ENCODE results near the gene FBLN2. TPM values are rescaled to one million over a fixed set of nuclear protein-coding genes. Genes with fewer than 3 reads are reported as not detected.
"Not testable (repeated sequence)": the region's sequence is repeated elsewhere in the genome, so short reads cannot be mapped to it uniquely, and the experiment has no call there.

Gene FBLN2
- 10 to 100 TPM; 25.3 to 93.8 (median 47.6) TPM for total RNA-seq

DNA sequence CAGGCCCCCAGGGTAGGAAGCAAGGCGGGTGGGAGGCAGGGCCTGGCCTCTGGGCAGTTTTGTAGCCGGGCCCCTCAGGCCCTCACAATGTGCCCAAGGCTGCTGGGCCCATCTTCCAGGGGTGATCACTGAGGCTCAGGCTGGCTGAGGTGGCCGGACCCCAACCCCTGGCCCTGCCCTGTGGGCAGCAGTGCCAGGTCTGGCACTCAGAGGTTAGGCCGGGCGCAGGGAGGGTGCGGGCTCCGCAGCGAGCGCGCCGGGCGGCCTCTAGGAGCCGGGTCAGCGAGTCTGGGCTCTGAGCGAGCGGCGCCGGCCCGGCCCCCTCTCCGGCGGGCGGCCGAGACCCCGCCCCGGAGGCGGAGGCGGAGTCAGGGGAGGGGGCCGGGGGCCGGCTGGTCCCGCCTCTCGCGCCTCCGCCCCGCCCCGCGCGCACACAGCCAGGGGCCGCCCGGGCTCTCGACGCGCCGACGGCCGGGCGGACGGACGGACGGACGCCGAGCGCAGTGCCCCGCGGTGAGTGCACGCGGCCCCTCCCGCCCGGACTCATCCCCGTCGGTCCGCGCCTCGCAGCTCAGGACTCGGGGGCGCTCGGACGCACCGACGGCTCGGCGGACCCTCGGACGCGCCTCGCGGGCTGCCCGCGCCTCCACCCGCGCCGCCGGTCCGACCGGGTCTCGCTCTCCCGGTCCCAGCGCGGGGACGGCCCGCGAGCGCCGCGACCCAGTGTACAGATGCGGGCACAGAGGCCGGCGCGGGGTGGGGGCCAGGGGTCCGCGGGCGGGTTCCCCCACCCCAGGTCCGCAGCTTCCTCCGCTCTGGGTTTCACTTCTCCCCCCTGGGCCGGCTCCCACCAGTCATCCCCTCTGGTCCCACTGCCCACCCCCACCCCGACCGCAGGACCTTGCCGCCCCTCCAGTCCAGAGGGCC, at the start of gene FBLN2:
FBLN2 (plus strand) TSS at position 430 of the 927 bp plus-strand sequence. CDS start 21,231 bp downstream, outside the sequence.
- Histone ChIP-seq H3K4me3 (peak within 1 kb of the TSS; percentile 63), H3K27me3 (peaks cover 7% of the 10 kb centered on the region), H3K36me3 (no peaks in the 10 kb centered on the region), H3K4me1 (peaks cover 69% of the 10 kb centered on the region), H3K27ac (peak within 1 kb of the TSS; percentile 89), H3K9me3 (no peaks in the 10 kb centered on the region)
- DNase-seq (ENCODE audit: low spot score in 2 of 2) = no peak
- WGBS = 24% methylated on average over 17 of the region's 107 CpGs
- TF ChIP-seq POLR2A (IDR thresholded peaks at IDR 0.05) (peak in 1 of 2 donors; percentile 66), EP300 (IDR thresholded peaks at IDR 0.05) (no peak)

DNA sequence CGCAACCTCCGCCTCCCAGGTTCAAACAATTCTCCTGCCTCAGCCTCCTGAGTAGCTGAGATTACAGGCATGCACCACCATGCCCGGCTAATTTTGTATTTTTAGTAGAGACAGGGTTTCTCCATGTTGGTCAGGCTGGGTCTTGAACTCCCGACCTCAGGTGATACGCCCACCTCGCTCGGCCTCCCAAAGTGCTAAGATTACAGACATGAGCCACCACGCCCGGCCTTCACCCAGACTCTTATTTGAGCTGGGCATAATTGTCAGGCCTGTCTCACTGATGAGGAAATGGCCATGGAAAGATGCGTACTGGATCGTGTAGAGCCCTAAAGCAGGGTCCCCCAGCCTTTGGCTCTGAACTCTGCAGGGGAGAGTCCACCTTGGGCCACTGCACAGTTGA, 49.7 kb upstream of the FBLN2 start:
- DNase-seq (ENCODE audit: low spot score in 2 of 2); H3K27me3 ChIP-seq; H3K27ac ChIP-seq; H3K4me3 ChIP-seq; H3K9me3 ChIP-seq: not testable (repeated sequence)
- H3K36me3 ChIP-seq = peaks cover 14% of the 10 kb centered on the region
- peaks cover 21% of the 10 kb centered on the region for H3K4me1 ChIP-seq
- WGBS = 95% methylated on average over 10 of the region's 11 CpGs

DNA sequence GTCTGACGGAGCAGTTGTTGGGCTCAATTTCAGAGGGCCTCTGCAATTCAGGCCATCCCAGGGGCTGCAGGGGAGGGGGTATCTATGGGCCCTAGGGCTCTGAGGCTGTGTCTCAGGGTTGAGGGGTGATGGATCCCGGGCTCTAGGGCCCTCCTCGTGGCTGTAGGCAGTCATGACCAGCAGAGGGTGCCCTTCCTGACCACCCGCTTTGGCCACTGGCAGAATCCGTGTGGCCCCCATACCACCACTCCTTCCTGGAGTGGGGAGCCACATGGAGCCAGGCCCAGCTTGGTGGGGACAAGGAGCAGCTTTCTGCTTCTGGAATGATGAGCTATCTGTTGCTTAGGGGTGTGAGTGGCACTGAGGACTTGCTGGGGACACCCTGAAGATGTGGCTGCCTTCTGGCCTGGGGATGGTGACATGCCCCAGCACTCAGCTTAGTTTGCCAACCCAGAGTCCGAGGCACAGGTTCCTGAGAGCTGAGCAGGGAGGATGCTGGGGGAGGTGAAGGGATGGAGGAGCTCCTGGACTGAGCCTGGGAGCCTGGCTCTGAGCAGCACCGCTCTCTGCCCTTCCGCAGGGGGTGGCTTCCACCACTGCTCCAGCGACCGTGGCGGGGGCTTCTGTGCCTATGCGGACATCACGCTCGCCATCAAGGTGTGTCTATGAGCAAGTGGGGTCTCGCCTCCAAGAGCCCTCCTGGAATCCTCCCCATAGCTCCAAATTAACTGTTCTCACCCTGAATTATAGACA, 48.6 kb upstream of the FBLN2 start:
- peak in 1 of 2 donors; percentile 49 for DNase-seq (ENCODE audit: low spot score in 2 of 2)
- no peaks in the 10 kb centered on the region for H3K9me3 ChIP-seq
- H3K27me3 ChIP-seq = no peaks in the 10 kb centered on the region
- H3K36me3 ChIP-seq = peaks cover 14% of the 10 kb centered on the region
- WGBS = 94% methylated on average over 9 of the region's 15 CpGs
- H3K27ac ChIP-seq = no peak overlapping the region
- no peak overlapping the region for H3K4me3 ChIP-seq
- peaks cover 17% of the 10 kb centered on the region for H3K4me1 ChIP-seq
- TF ChIP-seq POLR2AphosphoS5 (IDR thresholded peaks at IDR 0.05) = no peak
- TF ChIP-seq EP300 (IDR thresholded peaks at IDR 0.05) = no peak
- TF ChIP-seq, protein P1, sequence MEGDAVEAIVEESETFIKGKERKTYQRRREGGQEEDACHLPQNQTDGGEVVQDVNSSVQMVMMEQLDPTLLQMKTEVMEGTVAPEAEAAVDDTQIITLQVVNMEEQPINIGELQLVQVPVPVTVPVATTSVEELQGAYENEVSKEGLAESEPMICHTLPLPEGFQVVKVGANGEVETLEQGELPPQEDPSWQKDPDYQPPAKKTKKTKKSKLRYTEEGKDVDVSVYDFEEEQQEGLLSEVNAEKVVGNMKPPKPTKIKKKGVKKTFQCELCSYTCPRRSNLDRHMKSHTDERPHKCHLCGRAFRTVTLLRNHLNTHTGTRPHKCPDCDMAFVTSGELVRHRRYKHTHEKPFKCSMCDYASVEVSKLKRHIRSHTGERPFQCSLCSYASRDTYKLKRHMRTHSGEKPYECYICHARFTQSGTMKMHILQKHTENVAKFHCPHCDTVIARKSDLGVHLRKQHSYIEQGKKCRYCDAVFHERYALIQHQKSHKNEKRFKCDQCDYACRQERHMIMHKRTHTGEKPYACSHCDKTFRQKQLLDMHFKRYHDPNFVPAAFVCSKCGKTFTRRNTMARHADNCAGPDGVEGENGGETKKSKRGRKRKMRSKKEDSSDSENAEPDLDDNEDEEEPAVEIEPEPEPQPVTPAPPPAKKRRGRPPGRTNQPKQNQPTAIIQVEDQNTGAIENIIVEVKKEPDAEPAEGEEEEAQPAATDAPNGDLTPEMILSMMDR (IDR thresholded peaks at IDR 0.05) = peak in 1 of 2 donors; percentile 21
- no peak for TF ChIP-seq POLR2A (IDR thresholded peaks at IDR 0.05)

DNA sequence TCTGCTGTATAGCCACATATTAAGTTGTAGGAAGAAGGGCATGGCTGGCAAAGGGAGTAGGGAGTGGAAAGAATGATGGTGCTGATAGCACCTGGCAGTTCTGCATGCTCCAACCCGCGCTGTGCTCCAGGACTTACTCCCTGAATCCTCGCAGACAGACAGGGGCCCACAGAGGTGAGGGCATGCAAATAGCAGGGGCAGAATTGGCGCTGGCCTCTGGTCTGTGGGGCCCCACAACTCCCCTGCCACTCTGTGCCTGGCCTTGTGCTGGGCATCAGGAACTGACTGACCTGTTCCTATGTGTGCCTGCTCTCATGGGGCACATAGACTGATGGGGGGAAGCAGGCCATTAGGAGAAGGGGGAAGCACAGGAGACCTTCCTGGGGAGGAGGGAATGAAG, 47.9 kb upstream of the FBLN2 start:
- peak in 1 of 2 donors; percentile 55 for DNase-seq (ENCODE audit: low spot score in 2 of 2)
- Histone ChIP-seq H3K4me1 (peaks cover 14% of the 10 kb centered on the region), H3K36me3 (peaks cover 14% of the 10 kb centered on the region)

DNA sequence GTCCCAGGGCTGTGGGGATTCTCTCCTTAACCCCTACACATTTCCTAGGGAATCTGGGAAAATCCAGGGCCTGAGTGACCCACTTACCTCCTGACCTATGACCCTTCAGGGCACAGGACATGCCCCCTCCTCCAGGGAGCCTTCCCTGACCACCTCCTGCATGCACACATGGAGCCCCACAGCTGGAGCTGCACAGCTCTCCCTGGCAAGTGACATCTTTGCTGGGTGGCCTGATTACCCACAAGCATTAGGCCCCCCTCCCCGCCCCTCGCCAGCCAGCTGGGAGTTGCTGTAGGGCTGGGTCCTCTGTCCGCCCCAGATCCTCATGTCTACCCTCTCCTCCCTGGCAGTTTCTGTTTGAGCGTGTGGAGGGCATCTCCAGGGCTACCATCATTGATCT, 47.4 kb upstream of the FBLN2 start:
- peak in 1 of 2 donors; percentile 55 for DNase-seq (ENCODE audit: low spot score in 2 of 2)
- H3K4me3 ChIP-seq = no peak overlapping the region
- H3K4me1 ChIP-seq = peaks cover 9% of the 10 kb centered on the region
- 100% methylated on average over 3 of the region's 4 CpGs for WGBS
- no peaks in the 10 kb centered on the region for H3K9me3 ChIP-seq
- H3K27me3 ChIP-seq = no peaks in the 10 kb centered on the region
- no peak overlapping the region for H3K27ac ChIP-seq
- peaks cover 14% of the 10 kb centered on the region for H3K36me3 ChIP-seq
- TF ChIP-seq POLR2A (IDR thresholded peaks at IDR 0.05) (no peak), POLR2AphosphoS5 (IDR thresholded peaks at IDR 0.05) (no peak)
- TF ChIP-seq, protein P1 (IDR thresholded peaks at IDR 0.05) = no peak

More for the DNA sequence above, 47.9 kb upstream of the FBLN2 start:
- 54% methylated on average over 4 of the region's 4 CpGs for WGBS
- Histone ChIP-seq H3K9me3 (no peaks in the 10 kb centered on the region), H3K27ac (no peak overlapping the region), H3K27me3 (no peaks in the 10 kb centered on the region), H3K4me3 (no peak overlapping the region)
- TF ChIP-seq, protein P1 (IDR thresholded peaks at IDR 0.05) = no peak
- TF ChIP-seq POLR2AphosphoS5 (IDR thresholded peaks at IDR 0.05) (no peak), POLR2A (IDR thresholded peaks at IDR 0.05) (no peak), EP300 (IDR thresholded peaks at IDR 0.05) (no peak)

Data from suprapubic skin (tissue), 4 donors.